Activated CD8-positive, alpha-beta memory T cell treated with anti-CD3 and anti-CD28 coated beads, Interleukin-2, amount 50 U/mL, for 24 hours (primary cell): ENCODE results near the gene LBR.
"Not testable (repeated sequence)": the region's sequence is repeated elsewhere in the genome, so short reads cannot be mapped to it uniquely, and the experiment has no call there.

Source experiments
- DNase-seq: peaks from one replicate; pipeline ENCODE4 v3.0.0-alpha.2; 2020; ENCODE audit errors: extremely low read depth

LBR gene

DNA sequence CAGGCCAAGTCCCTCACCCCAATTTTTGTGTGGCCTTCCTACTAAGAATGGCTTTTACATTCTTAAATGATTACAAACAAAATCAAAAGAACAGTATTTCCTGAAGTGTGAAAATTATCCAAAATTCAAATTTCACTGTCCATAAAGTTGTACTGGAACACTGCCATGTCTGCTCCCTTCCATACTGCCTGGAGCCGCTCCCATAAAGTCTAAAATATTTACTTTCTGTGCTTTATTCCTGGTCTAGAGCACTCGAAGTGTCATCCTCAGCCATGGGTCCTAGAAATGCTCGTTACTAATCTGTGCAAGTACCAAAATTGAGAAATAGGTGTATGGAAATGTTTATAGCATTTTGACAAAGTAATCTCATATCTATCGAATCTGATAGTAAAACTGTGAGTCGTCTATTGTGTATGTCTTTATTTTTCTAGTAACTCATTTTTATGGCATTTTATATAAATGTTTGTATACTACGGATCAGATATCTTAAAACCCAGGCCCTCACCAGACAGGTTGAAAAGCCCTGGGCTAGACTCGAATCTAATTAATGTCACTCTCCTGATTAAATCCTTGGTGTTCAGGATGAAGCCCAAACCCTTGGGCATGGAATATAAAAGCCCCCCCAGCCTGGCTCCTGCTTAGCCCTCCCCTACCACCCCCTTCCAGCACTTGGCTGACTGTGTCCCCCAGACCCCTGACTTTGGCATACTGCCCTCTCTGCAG, 4.9 kb downstream of the LBR start:
- DNase-seq, result no peak

DNA sequence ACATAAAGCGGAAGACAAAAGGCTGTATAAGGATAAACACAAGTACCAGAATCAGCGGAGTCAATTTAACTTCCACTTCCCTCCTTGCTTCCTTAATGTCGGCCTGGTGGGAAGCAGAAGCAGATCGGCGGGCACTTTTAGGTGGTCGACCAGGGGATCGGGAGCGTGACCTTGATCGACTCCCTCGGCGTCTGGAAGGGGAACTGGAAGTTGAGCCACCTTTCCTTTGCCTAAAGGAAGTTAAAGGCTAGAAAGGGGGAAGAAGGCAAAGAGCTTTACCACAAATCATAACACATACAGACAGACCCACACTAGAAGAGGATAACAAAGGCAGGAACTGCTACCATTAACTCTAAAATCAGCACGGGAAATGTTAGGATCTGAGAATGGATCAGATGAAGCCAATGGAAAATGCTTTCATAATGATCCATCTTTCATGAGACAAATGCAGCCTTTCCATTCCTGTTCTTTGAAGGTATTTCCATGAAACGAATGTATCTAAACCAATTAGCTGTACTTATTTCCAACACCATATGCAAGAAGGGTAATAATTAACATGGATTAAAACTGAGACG, 5.7 kb downstream of the LBR start:
- DNase-seq, result no peak

DNA sequence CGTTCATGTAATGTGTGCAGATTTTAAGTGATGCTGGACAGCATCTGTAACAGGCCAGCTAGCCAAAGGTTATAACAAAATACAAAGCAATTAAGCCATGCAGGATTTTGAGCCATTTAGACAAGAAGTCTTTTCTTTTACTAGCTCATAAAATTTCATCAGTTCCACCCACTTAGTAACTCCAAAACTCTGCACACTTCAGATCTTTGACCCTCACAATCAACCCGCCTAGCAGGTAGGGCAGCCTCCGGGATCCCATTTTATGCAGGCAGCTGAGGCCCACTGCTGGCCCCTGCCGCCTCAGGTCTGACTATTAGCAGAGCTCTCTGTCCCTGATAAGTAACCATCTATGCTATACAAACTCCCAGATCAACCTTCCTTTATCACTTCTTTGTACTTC, 9.2 kb downstream of the LBR start:
- DNase-seq, result no peak

DNA sequence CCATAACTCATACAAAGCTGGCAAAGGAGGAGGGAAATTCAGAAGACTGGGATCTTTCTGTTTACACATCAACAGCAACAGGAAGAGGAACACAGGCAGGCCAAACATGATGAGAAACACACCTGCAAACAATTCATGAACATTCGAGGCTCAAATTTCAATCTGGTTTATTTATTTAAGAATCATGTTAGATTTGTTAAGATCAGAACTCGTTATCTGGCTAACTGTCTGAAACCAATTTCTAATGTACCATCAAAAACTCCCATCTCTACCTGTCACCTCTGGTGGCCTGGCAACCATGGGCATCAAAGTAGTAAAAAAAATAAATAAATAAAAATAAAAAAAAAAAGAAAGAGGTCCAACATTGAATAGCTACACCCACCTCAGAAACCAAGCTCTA, 9.8 kb downstream of the LBR start:
- DNase-seq, result no peak

DNA sequence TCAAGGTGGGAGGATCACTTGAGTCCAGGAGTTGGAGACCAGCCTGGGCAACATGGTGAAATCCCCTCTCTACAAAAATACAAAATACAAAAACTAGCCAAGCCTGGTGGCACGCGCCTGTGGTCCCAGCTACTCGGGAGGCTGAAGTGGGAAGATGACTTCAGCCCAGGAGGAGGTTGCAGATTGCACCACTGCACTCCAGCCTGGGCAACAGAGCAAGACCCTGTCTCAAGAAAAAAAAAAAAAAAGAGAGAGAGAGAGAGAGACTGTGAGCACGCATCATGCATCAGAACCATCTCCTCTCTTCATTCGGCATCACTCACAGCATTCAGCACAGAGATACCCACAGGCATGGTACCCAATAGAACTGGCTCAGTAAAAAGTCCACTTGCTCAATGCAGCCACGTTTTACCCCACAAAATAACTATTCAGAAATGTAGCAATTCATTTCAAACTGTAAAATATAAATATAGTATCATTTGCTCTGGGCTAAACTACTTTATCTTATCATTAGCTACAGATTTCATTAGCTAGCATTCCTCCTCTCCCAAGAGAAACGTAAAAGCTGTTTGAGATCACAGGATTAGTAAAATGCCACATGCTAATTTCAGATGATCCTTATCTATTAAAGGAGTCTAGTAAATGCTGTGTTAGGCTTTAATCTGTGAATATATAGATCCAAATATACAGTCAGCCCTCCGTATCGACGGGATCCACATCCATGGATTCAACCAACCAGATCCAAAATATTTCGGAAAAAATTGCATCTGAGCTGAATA, 11.7 kb downstream of the LBR start:
- DNase-seq, result no peak

DNA sequence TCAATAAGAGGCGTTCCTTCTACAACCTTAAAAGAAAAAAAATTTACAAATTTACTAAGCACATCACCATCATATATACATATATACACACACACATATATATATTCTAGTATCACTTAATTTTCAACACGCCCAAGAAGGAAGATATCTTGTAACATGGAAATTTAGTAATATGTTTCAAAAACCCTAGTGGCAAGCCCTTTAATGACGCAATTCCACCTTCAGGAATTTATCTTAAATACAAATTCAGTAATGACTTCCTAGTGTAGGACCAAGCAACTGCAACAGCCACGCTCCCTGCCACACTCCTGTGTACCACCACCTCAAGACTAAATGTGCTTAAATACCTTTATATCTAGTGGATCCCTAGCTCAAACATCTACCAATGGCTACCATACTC, 12.5 kb downstream of the LBR start:
- no peak for DNase-seq

DNA sequence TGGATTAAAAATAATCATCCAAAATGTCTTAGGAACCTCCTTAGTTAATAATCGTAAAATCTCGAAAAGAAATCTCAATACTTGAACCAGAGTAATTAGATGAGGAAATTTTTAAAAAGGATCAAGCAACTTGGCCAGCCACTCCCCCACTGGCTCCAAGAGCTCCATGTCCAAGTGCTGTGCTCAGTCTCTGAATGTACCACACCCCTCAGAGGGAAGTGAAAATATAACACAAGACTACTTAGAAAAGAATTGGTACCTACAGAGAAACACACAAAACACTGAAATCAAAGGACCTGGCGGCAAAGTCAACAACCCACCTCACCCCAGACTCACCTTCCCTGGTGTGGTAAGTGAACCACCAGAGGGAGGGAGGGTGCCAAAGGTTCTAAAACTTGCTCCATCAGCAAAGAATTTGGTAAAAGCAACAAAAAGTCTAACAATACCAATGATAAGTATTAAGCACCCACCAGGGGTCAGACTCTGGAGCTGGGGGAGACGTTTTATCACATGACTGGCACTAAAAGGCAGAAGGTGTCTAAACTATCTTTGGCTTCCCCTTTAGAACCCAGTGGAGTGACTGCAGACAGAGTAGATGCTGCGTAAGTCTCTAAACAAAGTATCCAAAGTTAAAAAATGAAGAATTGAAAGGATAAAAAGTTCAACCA, 14.0 kb downstream of the LBR start:
- no peak for DNase-seq

DNA sequence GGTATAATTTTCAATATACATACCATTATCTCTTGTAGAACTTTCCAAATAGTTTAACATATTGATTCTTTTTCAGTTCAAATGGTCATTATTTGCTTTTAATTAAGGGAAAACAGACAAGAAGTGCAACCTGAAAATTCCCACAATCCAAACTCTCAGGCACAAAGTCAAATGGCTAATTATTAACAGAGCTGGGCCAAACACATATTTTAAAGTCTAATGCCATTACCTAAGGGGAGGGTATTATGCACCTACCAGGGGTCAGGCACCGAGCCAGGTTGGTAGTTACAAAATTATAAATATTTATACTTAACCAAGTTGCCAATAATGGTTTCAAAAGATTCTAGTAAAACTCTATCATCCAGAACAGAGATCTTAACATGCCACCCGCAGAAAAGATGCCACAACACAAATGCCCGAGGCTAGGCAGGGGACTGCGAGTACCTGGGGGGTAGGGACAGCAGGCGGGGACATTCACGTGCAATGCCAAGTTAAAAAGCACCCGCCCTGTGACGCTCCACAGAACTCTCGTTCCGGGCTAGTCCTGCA, 15.0 kb downstream of the LBR start:
- no peak for DNase-seq

DNA sequence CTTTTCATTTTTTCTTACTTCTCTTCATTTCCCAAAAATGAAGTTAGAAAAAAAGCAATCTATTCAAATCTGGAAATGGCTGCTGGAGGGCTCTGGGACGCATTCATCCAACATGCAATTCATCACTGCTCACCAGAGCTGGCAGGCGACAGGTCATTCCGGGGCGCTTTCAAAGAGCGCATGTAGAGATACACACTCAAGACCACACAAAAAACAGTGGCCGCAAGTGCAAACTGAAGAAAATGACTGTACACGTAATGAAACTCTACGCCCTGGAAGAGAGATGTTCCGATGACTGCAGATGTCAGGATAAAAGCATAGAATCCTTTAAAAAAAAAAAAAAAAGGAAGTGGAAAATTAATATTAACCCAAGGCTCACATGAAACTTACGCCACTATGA, 15.5 kb downstream of the LBR start:
- no peak for DNase-seq

DNA sequence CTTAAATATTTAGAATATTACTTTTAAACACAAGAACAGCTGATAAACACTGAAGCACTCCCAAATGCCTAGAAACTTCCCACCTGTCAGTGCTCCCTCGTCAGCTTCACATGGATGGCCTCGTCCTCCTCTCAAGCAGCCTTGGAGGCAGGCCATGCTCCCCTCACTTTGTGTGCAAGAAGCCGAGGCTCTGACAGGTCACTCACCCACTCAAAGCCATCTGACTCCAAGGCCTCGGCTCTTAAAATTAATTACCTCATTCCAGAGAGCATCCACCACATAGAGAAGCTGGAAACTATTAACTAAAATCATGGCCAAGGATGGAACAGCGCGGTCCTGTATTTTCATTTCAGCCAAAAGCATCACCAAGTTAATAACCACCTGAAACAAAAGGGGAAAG, 17.8 kb downstream of the LBR start:
- no peak for DNase-seq

DNA sequence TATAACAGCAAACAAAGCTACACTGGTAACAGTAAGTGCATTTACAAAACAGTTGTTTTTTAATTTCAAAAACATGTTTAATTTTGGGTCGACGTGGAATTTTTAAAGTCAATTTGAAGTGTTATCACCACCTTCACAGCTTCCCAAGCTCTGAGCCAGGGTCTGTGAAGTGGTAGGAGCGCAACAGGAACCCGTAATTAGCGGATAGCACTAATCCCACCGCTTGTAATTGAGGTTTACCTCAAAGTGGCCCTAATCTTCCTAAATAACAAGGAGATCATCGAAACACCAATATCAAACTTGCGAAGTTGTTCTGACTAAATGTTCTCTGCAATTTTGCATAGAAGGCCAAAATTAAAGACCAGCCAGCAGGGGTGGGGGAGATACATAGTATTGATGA, 18.8 kb downstream of the LBR start:
- DNase-seq, result no peak

DNA sequence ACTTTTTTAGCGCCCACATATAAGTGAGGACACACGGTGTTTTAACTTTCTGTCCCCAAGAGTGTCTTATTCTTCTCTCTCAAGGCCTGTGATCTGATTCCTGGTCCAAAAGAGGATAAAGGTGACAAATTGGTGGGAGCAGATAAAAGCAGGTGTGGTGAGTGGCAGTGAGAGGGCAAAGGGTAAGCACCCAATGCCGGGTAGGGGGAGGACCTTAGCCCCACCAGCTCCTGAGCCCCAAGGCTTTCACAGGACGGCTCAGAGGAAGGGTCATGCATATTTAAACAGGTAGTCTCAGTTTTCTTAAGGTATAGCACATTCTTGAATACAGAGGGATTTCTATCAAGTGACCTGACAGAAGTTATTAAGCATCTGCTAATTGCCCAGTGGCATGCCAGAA, 19.6 kb downstream of the LBR start:
- DNase-seq, result no peak

DNA sequence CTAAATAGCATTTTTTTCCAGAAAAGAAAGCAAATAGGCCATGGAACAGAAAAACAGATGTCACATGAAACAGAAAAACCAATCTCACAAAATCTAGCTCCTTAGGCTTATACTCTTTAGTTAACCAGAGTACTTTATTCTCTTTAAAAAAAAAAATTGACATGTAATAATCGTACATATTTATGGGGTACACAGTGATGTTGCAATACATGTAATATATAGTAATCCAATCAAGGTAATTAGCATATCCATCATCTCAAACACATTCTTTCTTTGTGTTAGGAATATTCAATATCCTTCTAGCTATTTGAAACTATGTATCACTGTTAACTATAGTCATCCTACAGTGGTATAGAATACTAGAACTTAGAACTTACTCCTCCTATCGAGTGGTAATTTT, 20.1 kb downstream of the LBR start:
- DNase-seq, result no peak

DNA sequence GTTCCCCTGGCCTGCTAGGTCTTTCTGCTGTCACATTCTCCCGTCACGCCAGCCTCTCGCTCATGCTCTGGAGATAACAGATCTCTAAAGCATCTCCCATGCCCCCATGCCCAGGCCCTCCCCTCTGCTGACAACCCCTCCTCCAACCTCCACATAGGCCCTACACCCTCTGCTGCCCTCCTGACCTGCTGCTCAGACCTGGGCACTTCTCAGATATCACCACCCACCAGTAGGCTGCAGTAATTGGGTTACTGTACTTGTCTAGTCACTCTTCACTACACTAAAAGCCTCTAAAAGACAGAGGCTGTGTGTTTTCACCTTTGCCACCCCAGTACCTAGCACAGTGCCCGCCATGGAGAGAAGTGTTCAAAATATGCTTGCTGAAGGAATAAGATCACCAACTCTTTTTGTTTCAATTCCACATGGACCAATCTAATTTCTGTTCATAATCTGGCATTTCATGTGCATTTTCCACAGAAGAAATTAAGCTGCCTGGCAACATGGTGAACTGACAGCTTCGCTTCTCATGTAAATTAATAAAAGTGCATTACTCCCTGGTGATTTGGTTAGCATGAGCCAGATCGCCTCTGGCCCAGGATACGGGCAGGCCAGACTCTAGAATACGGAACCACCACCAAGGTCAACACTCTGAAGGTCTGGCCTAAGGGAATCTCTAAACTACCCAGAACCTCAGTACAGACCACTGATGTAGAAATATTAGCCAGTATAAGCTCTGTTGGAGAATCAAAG, 20.7 kb downstream of the LBR start:
- DNase-seq, result no peak

DNA sequence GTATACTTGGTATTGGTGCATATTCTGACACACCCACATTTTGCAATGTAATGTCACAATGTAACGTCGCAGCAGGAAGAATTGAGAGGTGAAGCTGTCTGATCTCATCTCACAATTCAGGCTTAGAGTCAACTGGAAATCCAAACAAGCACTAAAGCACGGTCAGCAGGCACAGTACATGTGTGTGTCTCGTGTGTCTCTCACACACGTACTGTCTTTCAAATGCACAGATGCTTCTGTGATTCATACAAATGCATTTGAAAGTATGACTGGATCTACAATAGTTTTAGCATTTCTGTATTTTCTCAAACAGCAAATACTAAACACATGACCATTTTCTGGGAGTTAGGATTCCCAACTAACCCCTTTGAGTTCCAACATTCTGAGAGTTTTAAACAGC, 26.9 kb downstream of the LBR start:
- no peak for DNase-seq

DNA sequence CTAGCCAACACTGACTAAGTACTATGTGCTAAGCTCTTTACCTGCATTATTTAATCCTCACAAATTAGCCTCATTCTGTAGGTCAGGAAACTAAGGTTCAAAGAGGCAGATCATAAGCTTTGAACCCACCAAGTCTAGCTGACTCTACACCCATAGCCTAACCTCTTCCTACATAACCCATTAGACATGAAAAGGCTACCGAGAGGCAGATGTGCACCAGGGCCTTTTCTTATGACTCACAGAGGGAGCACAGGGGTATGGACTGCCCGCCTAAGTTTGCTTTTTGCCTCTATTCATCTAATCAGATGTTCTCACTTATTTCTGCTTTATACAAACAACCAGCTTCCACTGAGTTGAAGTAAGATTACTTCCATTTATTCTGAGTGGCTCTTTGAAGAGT, 31.5 kb downstream of the LBR start:
- DNase-seq, result no peak

DNA sequence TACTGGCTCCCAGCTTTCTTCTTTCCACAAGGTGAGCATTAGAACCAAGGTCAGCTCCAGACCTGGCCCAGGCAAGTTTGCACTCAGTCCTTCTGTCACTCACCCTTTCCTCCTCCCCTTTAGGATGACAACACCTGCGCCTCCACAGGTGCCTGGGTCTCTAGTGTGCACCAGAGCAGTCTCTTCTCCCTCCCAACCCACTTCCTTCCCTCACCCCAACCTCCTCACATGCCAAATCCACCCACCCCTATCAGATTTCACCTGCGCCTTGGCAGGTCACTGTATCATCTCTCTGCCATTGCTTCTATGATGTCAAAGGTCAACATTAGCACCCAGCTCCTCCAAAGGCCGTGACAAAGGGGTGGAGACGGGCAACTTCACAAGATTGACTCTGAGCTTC, 38.0 kb downstream of the LBR start:
- no peak for DNase-seq

DNA sequence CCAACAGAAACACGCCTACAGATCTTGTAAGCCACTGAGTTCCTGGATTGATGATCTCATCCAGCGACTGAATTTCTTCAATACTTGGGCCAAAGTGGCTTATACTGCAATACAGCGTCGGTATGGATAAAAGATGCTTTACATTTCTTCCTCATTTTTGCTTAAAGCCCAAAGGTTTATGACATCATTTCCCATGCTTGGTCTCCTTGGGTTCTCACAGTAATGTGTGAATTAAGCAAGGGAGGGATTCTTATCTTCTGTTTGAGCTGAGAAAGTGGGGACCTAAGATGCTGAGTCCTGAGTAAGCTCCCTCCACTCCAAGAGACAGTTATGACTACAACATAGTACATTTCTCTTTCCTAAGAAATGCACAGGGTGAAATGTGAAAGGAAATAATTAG, 39.5 kb downstream of the LBR start:
- no peak for DNase-seq

DNA sequence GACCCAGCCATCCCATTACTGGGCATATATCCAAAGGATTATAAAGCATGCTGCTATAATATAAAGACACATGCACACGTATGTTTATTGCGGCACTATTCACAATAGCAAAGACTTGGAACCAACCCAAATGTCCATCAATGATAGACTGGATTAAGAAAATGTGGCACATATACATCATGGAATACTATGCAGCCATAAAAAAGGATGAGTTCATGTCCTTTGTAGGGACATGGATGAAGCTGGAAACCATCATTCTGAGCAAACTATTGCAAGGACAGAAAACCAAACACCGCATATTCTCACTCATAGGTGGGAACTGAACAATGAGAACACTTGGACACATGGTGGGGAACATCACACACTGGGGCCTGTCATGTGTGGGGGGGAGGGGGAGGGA, 41.0 kb downstream of the LBR start:
- not testable (repeated sequence) for DNase-seq

DNA sequence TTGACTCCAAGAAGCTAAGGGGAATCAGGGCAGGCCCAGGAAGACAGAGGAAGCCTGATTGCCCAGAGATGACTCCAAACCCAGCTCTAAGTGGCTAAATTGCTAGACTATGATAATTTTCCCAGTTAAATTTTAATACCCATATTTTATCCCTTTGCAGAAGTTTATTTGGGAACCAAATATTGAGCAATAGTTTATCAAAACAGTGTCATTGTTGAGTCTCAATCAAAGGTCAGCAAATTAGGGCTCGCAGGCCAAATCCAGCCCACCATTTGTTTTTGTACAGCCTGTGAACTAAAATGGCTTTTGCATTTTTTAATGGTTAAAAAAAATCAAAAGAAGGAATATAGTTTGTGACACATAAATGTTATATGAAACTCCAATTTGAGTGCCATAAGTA, 47.1 kb downstream of the LBR start:
- DNase-seq, result no peak

DNA sequence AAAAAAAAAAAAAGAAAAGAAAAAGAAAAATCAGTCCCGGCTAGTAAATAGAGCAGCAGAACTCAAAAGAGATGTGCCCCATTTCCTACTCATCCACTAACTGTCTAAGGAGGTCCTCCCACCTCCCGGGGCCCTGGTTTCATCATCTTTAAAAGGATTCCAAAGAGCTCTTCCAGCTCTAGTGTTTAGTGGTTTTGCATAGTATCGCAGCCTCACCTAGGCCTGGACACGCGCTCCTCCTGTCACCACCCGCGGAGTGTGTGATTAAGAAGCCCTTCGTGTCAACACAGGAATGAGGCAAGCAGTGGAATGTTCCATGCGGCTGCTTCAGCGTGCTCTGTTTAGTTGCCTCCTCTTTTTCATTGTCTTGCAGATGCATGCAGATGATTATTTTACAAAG, 49.0 kb downstream of the LBR start:
- DNase-seq, result no peak

DNA sequence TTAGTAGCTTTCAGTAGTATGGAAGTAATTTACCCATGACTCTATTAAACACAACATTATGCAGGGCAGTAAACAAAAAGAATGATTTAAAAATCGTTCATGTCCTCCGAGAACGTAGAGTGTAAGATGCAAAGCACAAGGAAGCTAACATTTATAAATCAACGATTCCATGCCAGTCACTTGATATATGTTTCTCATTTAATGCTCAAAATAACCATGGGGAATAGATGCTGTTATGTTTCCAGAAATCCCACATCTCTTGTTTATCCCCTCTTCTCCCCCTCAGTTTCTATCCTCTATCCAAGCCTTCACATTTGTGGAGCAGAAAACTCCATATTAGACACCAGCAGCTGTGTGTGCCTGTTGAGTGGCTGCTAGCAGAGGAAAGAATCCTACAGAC, 52.8 kb downstream of the LBR start:
- DNase-seq, result no peak
